ELR (cell line): Measurements from ENCODE around the gene GPR135.

Source experiments
- DNase-seq: peaks from one replicate; pipeline ENCODE4 v3.0.0-alpha.2; 2015; ENCODE audit warnings: low read depth

The GPR135 gene

GRCh38 chr14:59465316-59466135 is at the start of gene GPR135:
GPR135 (minus strand) TSS chr14:59465380; CDS start chr14:59465226, 154 bp downstream.
- no peak for DNase-seq

- DNase-seq, result peak; percentile 21
Measured at GRCh38 chr14:59511916-59512575, 46.9 kb upstream of the GPR135 start.

- DNase-seq, result no peak
Measured at GRCh38 chr14:59510966-59511365, 45.8 kb upstream of the GPR135 start.

GRCh38 chr14:59510001-59510400 is 44.8 kb upstream of the GPR135 start:
- peak; percentile 23 for DNase-seq

- DNase-seq, result no peak
Measured at GRCh38 chr14:59509101-59509500, 43.9 kb upstream of the GPR135 start.

- DNase-seq, result peak; percentile 5
Measured at GRCh38 chr14:59507752-59508103, 42.5 kb upstream of the GPR135 start.

- peak; percentile 63 for DNase-seq
Measured at GRCh38 chr14:59507063-59507751, 42.0 kb upstream of the GPR135 start.

GRCh38 chr14:59503256-59503655 is 38.1 kb upstream of the GPR135 start:
- DNase-seq, result no peak

GRCh38 chr14:59500732-59501131 is 35.6 kb upstream of the GPR135 start:
- DNase-seq, result no peak

GRCh38 chr14:59492384-59492783 is 27.2 kb upstream of the GPR135 start:
- no peak for DNase-seq

GRCh38 chr14:59490756-59491155 is 25.6 kb upstream of the GPR135 start:
- no peak for DNase-seq

- DNase-seq, result peak; percentile 43
Measured at GRCh38 chr14:59484639-59485175, 19.5 kb upstream of the GPR135 start.

GRCh38 chr14:59483819-59484638 is 18.8 kb upstream of the GPR135 start, which contains the start of the genes JKAMP and L3HYPDH:
JKAMP (plus strand) TSS chr14:59484517; CDS start chr14:59484590, 73 bp downstream.
L3HYPDH (minus strand) TSS chr14:59484408; CDS start chr14:59484316, 92 bp downstream.
- peak; percentile 98 for DNase-seq

GRCh38 chr14:59483363-59483762 is 18.2 kb upstream of the GPR135 start:
- peak; percentile 89 for DNase-seq

GRCh38 chr14:59482541-59483331 is 17.6 kb upstream of the GPR135 start:
- DNase-seq, result peak; percentile 98

- peak; percentile 66 for DNase-seq
Measured at GRCh38 chr14:59481871-59482540, 16.8 kb upstream of the GPR135 start.

- no peak for DNase-seq
Measured at GRCh38 chr14:59481407-59481806, 16.2 kb upstream of the GPR135 start.

- DNase-seq, result no peak
Measured at GRCh38 chr14:59480166-59480565, 15.0 kb upstream of the GPR135 start.

- DNase-seq, result no peak
Measured at GRCh38 chr14:59478540-59478939, 13.4 kb upstream of the GPR135 start.

GRCh38 chr14:59475709-59476108 is 10.5 kb upstream of the GPR135 start:
- no peak for DNase-seq
